HEK293 (cell line): ENCODE measurements around the gene ZNF184.

Experiments
- CTCF ChIA-PET: fragments of 350-600 bp; formaldehyde crosslinking; extraction: SDS; loops from one replicate; lab custom pipeline; 2021; ENCODE audit warnings: antibody characterized with exemption; lab: Yijun Ruan, JAX
- POLR2A ChIA-PET: fragments of 300-600 bp; formaldehyde crosslinking; extraction: SDS; loops from one replicate; lab custom pipeline; 2020; ENCODE audit warnings: antibody characterized with exemption, inconsistent platforms; lab: Yijun Ruan, JAX
- H3K27ac ChIP-seq: fragments of 200-500 bp; sonication (Bioruptor generic); 2 replicates; pipeline ENCODE4 v1.5.1; 2014; ENCODE audit warnings: low read depth, low read length, control low read depth, inconsistent platforms; ENCODE audit errors: extremely low read depth
- H3K36me3 ChIP-seq, 2 experiments: fragments of 200-500 bp in 1 of 2; sonication (Bioruptor generic) in 1 of 2; 1 replicate in 1 of 2; 2 replicates in 1 of 2; pipeline ENCODE4 v1.5.1; 2014 to 2017; ENCODE audit warnings: inconsistent platforms in 2 of 2, low read length in 2 of 2; ENCODE audit not compliant: control insufficient read depth in 2 of 2, insufficient read depth in 1 of 2
- H3K4me1 ChIP-seq: fragments of 200-500 bp; sonication (Bioruptor generic); 2 replicates; pipeline ENCODE4 v1.5.1; 2014; ENCODE audit warnings: mild to moderate bottlenecking, low read length, inconsistent platforms; ENCODE audit not compliant: control insufficient read depth, insufficient read depth
- H3K4me3 ChIP-seq: 2 replicates; pipeline ENCODE4 v1.5.1; 2011; ENCODE audit warnings: low read depth, mild to moderate bottlenecking, control low read depth, low read length, moderate library complexity
- H3K9me3 ChIP-seq: fragments of 200-500 bp; sonication (Bioruptor generic); 2 replicates; pipeline ENCODE4 v1.5.1; 2014; ENCODE audit warnings: low read depth, low read length, inconsistent platforms; ENCODE audit not compliant: control insufficient read depth, insufficient read depth
- HOXA7 ChIP-seq: sonication (generic); formaldehyde crosslinking; IDR thresholded peaks from 2 replicates; pipeline ENCODE4 v1.8.1; 2022; ENCODE audit warnings: missing genetic modification reagents, borderline replicate concordance
- KLF16 ChIP-seq: fragments of 450-650 bp; formaldehyde crosslinking; IDR thresholded peaks from 2 replicates; pipeline ENCODE4 v1.5.1; 2017; ENCODE audit warnings: missing biosample characterization, missing genetic modification characterization
- KLF7 ChIP-seq: fragments of 450-650 bp; formaldehyde crosslinking; IDR thresholded peaks from 2 replicates; pipeline ENCODE4 v1.5.1; 2016; ENCODE audit warnings: missing biosample characterization, missing genetic modification characterization, borderline replicate concordance
- PRDM1 ChIP-seq: fragments of 450-650 bp; formaldehyde crosslinking; IDR thresholded peaks from 2 replicates; pipeline ENCODE4; 2016; ENCODE audit warnings: missing biosample characterization, missing genetic modification characterization
- TSHZ1 ChIP-seq: fragments of 450-650 bp; formaldehyde crosslinking; IDR thresholded peaks from 2 replicates; pipeline ENCODE4 v1.5.1; 2016; ENCODE audit warnings: missing biosample characterization, missing genetic modification characterization, borderline replicate concordance
- YY1 ChIP-seq: fragments of 450-650 bp; formaldehyde crosslinking; IDR thresholded peaks from 2 replicates; pipeline ENCODE4 v1.5.1; 2018; ENCODE audit warnings: missing biosample characterization, missing genetic modification characterization
- ZBTB8A ChIP-seq: fragments of 450-650 bp; formaldehyde crosslinking; IDR thresholded peaks from 2 replicates; pipeline ENCODE4 v1.5.1; 2016; ENCODE audit warnings: missing biosample characterization, missing genetic modification characterization
- ZNF112 ChIP-seq: fragments of 450-650 bp; formaldehyde crosslinking; IDR thresholded peaks from 2 replicates; pipeline ENCODE4 v1.5.0; 2017; ENCODE audit warnings: missing biosample characterization, missing genetic modification characterization
- ZNF221 ChIP-seq: fragments of 450-650 bp; formaldehyde crosslinking; IDR thresholded peaks from 2 replicates; pipeline ENCODE4 v1.5.1; 2017; ENCODE audit warnings: missing biosample characterization, missing genetic modification characterization, borderline replicate concordance
- ZNF223 ChIP-seq: fragments of 450-650 bp; formaldehyde crosslinking; IDR thresholded peaks from 2 replicates; pipeline ENCODE4 v1.5.1; 2016; ENCODE audit warnings: missing biosample characterization, missing genetic modification characterization
- ZNF248 ChIP-seq: fragments of 450-650 bp; formaldehyde crosslinking; IDR thresholded peaks from 2 replicates; pipeline ENCODE4 v1.5.1; 2017; ENCODE audit warnings: missing biosample characterization, missing genetic modification characterization
- ZNF324 ChIP-seq: fragments of 450-650 bp; formaldehyde crosslinking; IDR thresholded peaks from 2 replicates; pipeline ENCODE4 v1.5.1; 2016; ENCODE audit warnings: missing biosample characterization, missing genetic modification characterization
- ZNF354C ChIP-seq: fragments of 450-650 bp; formaldehyde crosslinking; IDR thresholded peaks from 2 replicates; pipeline ENCODE4 v1.5.1; 2016; ENCODE audit warnings: missing biosample characterization, missing genetic modification characterization, low read depth, borderline replicate concordance
- ZNF366 ChIP-seq: fragments of 450-650 bp; formaldehyde crosslinking; conservative IDR thresholded peaks from 2 replicates; pipeline ENCODE4 v1.5.1; 2016; ENCODE audit warnings: missing biosample characterization, missing genetic modification characterization
- ZNF391 ChIP-seq: fragments of 450-650 bp; formaldehyde crosslinking; IDR thresholded peaks from 2 replicates; pipeline ENCODE4 v1.5.1; 2016; ENCODE audit warnings: low read depth, missing biosample characterization, missing genetic modification characterization, borderline replicate concordance
- ZNF404 ChIP-seq: fragments of 450-650 bp; formaldehyde crosslinking; IDR thresholded peaks from 2 replicates; pipeline ENCODE4 v1.5.1; 2017; ENCODE audit warnings: missing biosample characterization, missing genetic modification characterization
- ZNF416 ChIP-seq: fragments of 450-650 bp; formaldehyde crosslinking; IDR thresholded peaks from 2 replicates; pipeline ENCODE4 v1.5.1; 2016; ENCODE audit warnings: missing biosample characterization, missing genetic modification characterization
- ZNF529 ChIP-seq: fragments of 450-650 bp; formaldehyde crosslinking; IDR thresholded peaks from 2 replicates; pipeline ENCODE4 v1.5.1; 2017; ENCODE audit warnings: missing genetic modification characterization, missing biosample characterization; ENCODE audit not compliant: insufficient replicate concordance
- ZNF596 ChIP-seq: fragments of 450-650 bp; IDR thresholded peaks from 2 replicates; pipeline ENCODE4 v1.5.0; 2018; ENCODE audit warnings: missing biosample characterization, mild to moderate bottlenecking, missing genetic modification characterization, moderate library complexity
- ZNF600 ChIP-seq: fragments of 450-650 bp; formaldehyde crosslinking; IDR thresholded peaks from 2 replicates; pipeline ENCODE4 v1.5.1; 2016; ENCODE audit warnings: missing biosample characterization, missing genetic modification characterization
- ZNF623 ChIP-seq: fragments of 450-650 bp; formaldehyde crosslinking; IDR thresholded peaks from 2 replicates; pipeline ENCODE4 v1.5.1; 2016; ENCODE audit warnings: missing biosample characterization, missing genetic modification characterization
- ZNF624 ChIP-seq: fragments of 450-650 bp; formaldehyde crosslinking; IDR thresholded peaks from 2 replicates; pipeline ENCODE4 v1.5.1; 2017; ENCODE audit warnings: missing biosample characterization, missing genetic modification characterization
- ZNF664 ChIP-seq: fragments of 450-650 bp; formaldehyde crosslinking; IDR thresholded peaks from 2 replicates; pipeline ENCODE4 v1.5.1; 2016; ENCODE audit warnings: missing biosample characterization, missing genetic modification characterization
- ZNF677 ChIP-seq: fragments of 450-650 bp; IDR thresholded peaks from 2 replicates; pipeline ENCODE4 v1.5.0; 2018; ENCODE audit warnings: missing biosample characterization, mild to moderate bottlenecking, missing genetic modification characterization, moderate library complexity
- ZNF747 ChIP-seq: fragments of 450-650 bp; formaldehyde crosslinking; IDR thresholded peaks from 2 replicates; pipeline ENCODE4 v1.5.1; 2016; ENCODE audit warnings: missing biosample characterization, missing genetic modification characterization
- ZNF776 ChIP-seq: fragments of 450-650 bp; formaldehyde crosslinking; IDR thresholded peaks from 2 replicates; pipeline ENCODE4 v1.5.0; 2017; ENCODE audit warnings: missing biosample characterization, missing genetic modification characterization, borderline replicate concordance
- ZNF785 ChIP-seq: fragments of 450-650 bp; formaldehyde crosslinking; IDR thresholded peaks from 2 replicates; pipeline ENCODE4 v1.5.1; 2016; ENCODE audit warnings: missing biosample characterization, missing genetic modification characterization
- TF ChIP-seq, protein P1 (sequence below): fragments of 450-650 bp; IDR thresholded peaks from 2 replicates; pipeline ENCODE4 v1.5.1; 2018; ENCODE audit warnings: missing biosample characterization, missing genetic modification characterization

Gene ZNF184

GRCh38 chr6:27494987-27495385, 22.1 kb upstream of the ZNF184 start:
- TF ChIP-seq ZNF366 (0 out of 2 replicates have a peak, but pooled peaks have one; percentile 39), ZNF223 (tag by site-specific recombination) (no peak), YY1 (tag by site-specific recombination) (no peak), ZNF416 (tag by site-specific recombination) (no peak), ZNF221 (no peak), PRDM1 (tag by site-specific recombination) (peak; percentile 94), ZNF600 (tag by site-specific recombination) (no peak), ZBTB8A (tag by site-specific recombination) (no peak)
- TF ChIP-seq, protein P1, sequence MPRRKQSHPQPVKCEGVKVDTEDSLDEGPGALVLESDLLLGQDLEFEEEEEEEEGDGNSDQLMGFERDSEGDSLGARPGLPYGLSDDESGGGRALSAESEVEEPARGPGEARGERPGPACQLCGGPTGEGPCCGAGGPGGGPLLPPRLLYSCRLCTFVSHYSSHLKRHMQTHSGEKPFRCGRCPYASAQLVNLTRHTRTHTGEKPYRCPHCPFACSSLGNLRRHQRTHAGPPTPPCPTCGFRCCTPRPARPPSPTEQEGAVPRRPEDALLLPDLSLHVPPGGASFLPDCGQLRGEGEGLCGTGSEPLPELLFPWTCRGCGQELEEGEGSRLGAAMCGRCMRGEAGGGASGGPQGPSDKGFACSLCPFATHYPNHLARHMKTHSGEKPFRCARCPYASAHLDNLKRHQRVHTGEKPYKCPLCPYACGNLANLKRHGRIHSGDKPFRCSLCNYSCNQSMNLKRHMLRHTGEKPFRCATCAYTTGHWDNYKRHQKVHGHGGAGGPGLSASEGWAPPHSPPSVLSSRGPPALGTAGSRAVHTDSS (tag by site-specific recombination): peak; percentile 72
- H3K4me3 ChIP-seq: peak overlapping the region; percentile 84
- ChIA-PET CTCF (no interaction called here), POLR2A (interaction anchor here (1.0 to 2.4 kb wide), 5 partner anchors 12 to 343 kb away, joined by 3 to 8 read pairs (median 3); partner anchors contain the start of gene ZNF184)
- no peaks in the 10 kb centered on the region for H3K36me3 ChIP-seq
- H3K4me1 ChIP-seq: peaks cover 2% of the 10 kb centered on the region; the same call in 1 of the 2 replicates
- no peaks in the 10 kb centered on the region for H3K9me3 ChIP-seq
- peak overlapping the region; percentile 52; the same call in 1 of the 2 replicates for H3K27ac ChIP-seq

DNA sequence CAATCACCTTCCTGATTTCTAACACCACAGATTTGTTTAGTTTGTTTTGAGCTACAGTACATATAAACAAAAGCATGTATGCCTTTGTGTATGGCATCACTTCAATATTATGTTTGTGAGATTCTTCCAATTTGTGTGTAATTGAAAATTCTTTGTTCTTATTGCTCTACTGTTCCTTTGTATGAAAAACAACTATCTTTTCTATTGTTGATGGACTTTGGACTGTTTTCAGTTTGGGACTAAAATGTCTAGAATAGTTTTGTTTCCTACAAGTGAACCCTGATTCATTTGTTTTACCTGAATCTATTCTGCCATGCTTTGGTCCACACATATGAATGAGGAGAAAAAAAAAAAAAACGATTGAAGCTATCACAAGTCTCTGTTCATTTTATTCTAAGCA, 21.2 kb upstream of the ZNF184 start:
- TF ChIP-seq TSHZ1 (tag by site-specific recombination) (no peak), KLF7 (tag by site-specific recombination) (no peak), ZNF785 (no peak), ZNF600 (tag by site-specific recombination) (no peak), ZNF664 (tag by site-specific recombination) (no peak), ZNF596 (tag by site-specific recombination) (no peak), ZNF404 (no peak), ZNF324 (no peak), ZNF391 (no peak), ZNF747 (no peak), ZNF677 (tag by site-specific recombination) (no peak), ZNF776 (no peak), HOXA7 (CRISPR knock-in tag) (no peak), KLF16 (tag by site-specific recombination) (no peak), ZNF529 (tag by site-specific recombination) (no peak), ZNF354C (tag by site-specific recombination) (no peak), ZNF112 (tag by site-specific recombination) (no peak), ZNF248 (tag by site-specific recombination) (no peak), ZNF623 (tag by site-specific recombination) (no peak), ZNF624 (tag by site-specific recombination) (no peak)
- TF ChIP-seq, all 188 proteins: peak for 0
- ChIA-PET POLR2A (interaction anchor here (1.5 to 2.4 kb wide), 3 partner anchors 14 to 344 kb away, joined by 3 to 8 read pairs (median 3); partner anchors contain the start of gene ZNF184), CTCF (interaction anchor here (0.8 kb wide), 1 partner anchor 115 kb away, joined by 3 read pairs; no protein-coding TSS in a partner anchor)

More for the DNA sequence above, 21.2 kb upstream of the ZNF184 start:
- H3K4me3 ChIP-seq: no peak overlapping the region
- no peak overlapping the region for H3K27ac ChIP-seq
- peaks cover 2% of the 10 kb centered on the region; the same call in 1 of the 2 replicates for H3K4me1 ChIP-seq
- no peaks in the 10 kb centered on the region for H3K9me3 ChIP-seq
- no peaks in the 10 kb centered on the region for H3K36me3 ChIP-seq
